ENCODE results near the gene SLC35F4. TPM values are rescaled to one million over a fixed set of nuclear protein-coding genes. Genes with fewer than 3 reads are reported as not detected.

The SLC35F4 gene
- total and polyA plus RNA-seq, 2 donors (not counting 3 experiments of a cell fraction or from before 2014, with no cell fraction given): not detected

DNA sequence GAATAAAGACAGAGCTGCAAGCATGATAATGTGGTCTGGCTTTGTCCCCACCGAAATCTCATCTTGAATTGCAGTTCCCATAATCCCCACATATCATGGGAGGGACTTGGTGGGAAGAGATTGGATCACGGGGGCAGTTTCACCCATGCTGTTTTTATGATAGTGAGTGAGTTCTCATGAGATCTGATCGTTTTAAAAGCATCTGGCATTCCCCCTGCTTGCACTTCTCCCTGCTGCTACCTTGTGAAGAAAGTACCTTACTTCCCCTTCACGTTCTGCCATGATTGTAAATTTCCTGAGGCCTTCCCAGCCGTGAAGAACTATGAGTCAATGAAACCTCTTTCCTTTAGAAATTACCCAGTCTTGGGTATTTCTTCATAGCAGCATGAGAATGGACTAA is 158.7 kb downstream of the SLC35F4 start:
- no peak overlapping the region for H3K27ac ChIP-seq (ENCODE audit: insufficient read depth, low read depth, low read length)
- no peaks in the 10 kb centered on the region for H3K36me3 ChIP-seq (ENCODE audit: control insufficient read depth in 2 of 2, extremely low read depth in 1 of 2, insufficient read depth in 2 of 2, low read length in 2 of 2)
- intact Hi-C loops (cut with micrococcal nuclease): no loop called here
- H4K20me1 ChIP-seq (replicated peaks; ENCODE audit: control insufficient read depth, extremely low read depth, insufficient read depth, low read length): no peaks in the 10 kb centered on the region
- TF ChIP-seq JUN (IDR thresholded peaks at IDR 0.05; ENCODE audit: borderline replicate concordance, insufficient read depth, insufficient read length, low read depth) (no peak), EZH2 (IDR thresholded peaks at IDR 0.05; ENCODE audit: borderline replicate concordance, low read depth, low read length, severe bottlenecking) (no peak), FOS (IDR thresholded peaks at IDR 0.05; ENCODE audit: borderline replicate concordance, insufficient read depth, low read length) (no peak), MYC (IDR thresholded peaks at IDR 0.05; ENCODE audit: low read depth, low read length) (no peak), GATA2 (IDR thresholded peaks at IDR 0.05; ENCODE audit: insufficient read depth, insufficient read length, low read depth, low read length) (no peak), POLR2AphosphoS5 (IDR thresholded peaks at IDR 0.05; ENCODE audit: insufficient read depth, low read depth, low read length) (no peak), POLR2A (IDR thresholded peaks at IDR 0.05; ENCODE audit: low read depth, low read length) (no peak)
- TF ChIP-seq, protein P1, sequence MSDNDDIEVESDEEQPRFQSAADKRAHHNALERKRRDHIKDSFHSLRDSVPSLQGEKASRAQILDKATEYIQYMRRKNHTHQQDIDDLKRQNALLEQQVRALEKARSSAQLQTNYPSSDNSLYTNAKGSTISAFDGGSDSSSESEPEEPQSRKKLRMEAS (IDR thresholded peaks at IDR 0.05; ENCODE audit: insufficient read depth, insufficient read length): no peak
- TF ChIP-seq, protein P2, sequence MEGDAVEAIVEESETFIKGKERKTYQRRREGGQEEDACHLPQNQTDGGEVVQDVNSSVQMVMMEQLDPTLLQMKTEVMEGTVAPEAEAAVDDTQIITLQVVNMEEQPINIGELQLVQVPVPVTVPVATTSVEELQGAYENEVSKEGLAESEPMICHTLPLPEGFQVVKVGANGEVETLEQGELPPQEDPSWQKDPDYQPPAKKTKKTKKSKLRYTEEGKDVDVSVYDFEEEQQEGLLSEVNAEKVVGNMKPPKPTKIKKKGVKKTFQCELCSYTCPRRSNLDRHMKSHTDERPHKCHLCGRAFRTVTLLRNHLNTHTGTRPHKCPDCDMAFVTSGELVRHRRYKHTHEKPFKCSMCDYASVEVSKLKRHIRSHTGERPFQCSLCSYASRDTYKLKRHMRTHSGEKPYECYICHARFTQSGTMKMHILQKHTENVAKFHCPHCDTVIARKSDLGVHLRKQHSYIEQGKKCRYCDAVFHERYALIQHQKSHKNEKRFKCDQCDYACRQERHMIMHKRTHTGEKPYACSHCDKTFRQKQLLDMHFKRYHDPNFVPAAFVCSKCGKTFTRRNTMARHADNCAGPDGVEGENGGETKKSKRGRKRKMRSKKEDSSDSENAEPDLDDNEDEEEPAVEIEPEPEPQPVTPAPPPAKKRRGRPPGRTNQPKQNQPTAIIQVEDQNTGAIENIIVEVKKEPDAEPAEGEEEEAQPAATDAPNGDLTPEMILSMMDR (IDR thresholded peaks at IDR 0.05; ENCODE audit: extremely low read depth in 1 of 2, insufficient read depth in 1 of 2, low read depth in 1 of 2, low read length in 2 of 2): no peak
- CTCF ChIA-PET: no interaction called here
- H3K4me2 ChIP-seq (ENCODE audit: insufficient read depth, low read length): no peak overlapping the region
- H3K9me1 ChIP-seq (replicated peaks; ENCODE audit: control insufficient read depth, extremely low read depth, insufficient read depth, low read length): no peaks in the 10 kb centered on the region
- no peak overlapping the region for H3K9ac ChIP-seq (replicated peaks; ENCODE audit: extremely low read depth, insufficient read depth, low read length)
- POLR2A ChIA-PET: no interaction called here
- H3K79me2 ChIP-seq (ENCODE audit: control insufficient read depth, insufficient read depth, low read length): no peaks in the 10 kb centered on the region
- dilution Hi-C loops (cut with MboI; ENCODE audit: extremely low pct_ligation_motif_present, low sequenced_read_pairs): no loop called here
- BruUV-seq (replicated peaks): no TSS peak
- H3K4me3 ChIP-seq (replicated peaks in 1 of 3; ENCODE audit: insufficient read depth in 1 of 3, low read depth in 1 of 3, low read length in 3 of 3): no peak overlapping the region
- H3K27me3 ChIP-seq (ENCODE audit: control insufficient read depth in 2 of 2, insufficient read depth in 2 of 2, low read length in 2 of 2): peaks cover 0 to 4% of the 10 kb centered on the region in 2 experiments
- H2AFZ ChIP-seq (ENCODE audit: low read depth, low read length): no peak overlapping the region
- H3K4me1 ChIP-seq (ENCODE audit: control insufficient read depth, extremely low read depth, insufficient read depth, low read length): no peaks in the 10 kb centered on the region
- no peak for DNase-seq (ENCODE audit: low read depth, low spot score)
- no peaks in the 10 kb centered on the region for H3K9me3 ChIP-seq (replicated peaks; ENCODE audit: control insufficient read depth, insufficient read depth, low read length)
- FAIRE-seq: no peak

Measured in endothelial cell of umbilical vein (primary cell).